GM15510 (cell line): ENCODE results near the gene SH2D6.

Source experiments
- POLR2A ChIP-seq: IDR thresholded peaks from 3 replicates; pipeline ENCODE4 v1.6.1; 2011; ENCODE audit warnings: borderline replicate concordance; ENCODE audit not compliant: insufficient read length; ENCODE audit errors: extremely low read depth

SH2D6 gene

GRCh38 chr2:85410584-85411404 is 7.7 kb upstream of the SH2D6 start:
- no peak for TF ChIP-seq POLR2A

- no peak for TF ChIP-seq POLR2A
Measured at GRCh38 chr2:85411405-85411748, 7.1 kb upstream of the SH2D6 start.

- no peak for TF ChIP-seq POLR2A
Measured at GRCh38 chr2:85413592-85414420, 4.7 kb upstream of the SH2D6 start.

- no peak for TF ChIP-seq POLR2A
Measured at GRCh38 chr2:85414761-85415553, 3.6 kb upstream of the SH2D6 start.

- no peak for TF ChIP-seq POLR2A
Measured at GRCh38 chr2:85415980-85416650, 2.4 kb upstream of the SH2D6 start.

GRCh38 chr2:85419009-85419675 is 628 bp downstream of the SH2D6 start:
- no peak for TF ChIP-seq POLR2A

GRCh38 chr2:85420536-85421259 is 2.2 kb downstream of the SH2D6 start:
- TF ChIP-seq POLR2A, result no peak

GRCh38 chr2:85421260-85422071 is 3.0 kb downstream of the SH2D6 start:
- no peak for TF ChIP-seq POLR2A

- TF ChIP-seq POLR2A, result no peak
Measured at GRCh38 chr2:85422072-85422457, 3.6 kb downstream of the SH2D6 start.

- TF ChIP-seq POLR2A, result no peak
Measured at GRCh38 chr2:85423525-85423924, 5.0 kb downstream of the SH2D6 start.

GRCh38 chr2:85425588-85425987 is 7.1 kb downstream of the SH2D6 start:
- TF ChIP-seq POLR2A, result no peak

- no peak for TF ChIP-seq POLR2A
Measured at GRCh38 chr2:85427300-85427835, 8.9 kb downstream of the SH2D6 start.
